ENCODE data around the gene ZNF790. TPM values are rescaled to one million over a fixed set of nuclear protein-coding genes. Genes with fewer than 3 reads are reported as not detected.

Gene ZNF790
- total RNA-seq, 2 donors from 2014 or later, result 4.4 to 6.0 TPM

Other genes with a start within 250 kb of the ZNF790 start
- gene ZNF382, start 233.1 kb downstream of the ZNF790 start, total RNA-seq, result 10 to 100 TPM in 1 of 2 donors, 1 to 10 TPM in 1; 9.8 to 11.9 TPM
- 1 to 10 TPM; 6.2 to 6.4 TPM for gene ZNF461, start 171.6 kb downstream of the ZNF790 start, total RNA-seq
- gene ZNF567, start 150.8 kb downstream of the ZNF790 start, total RNA-seq, result 1 to 10 TPM; 4.0 to 5.6 TPM
- gene ZNF850, start 65.6 kb downstream of the ZNF790 start, total RNA-seq, result 1 to 10 TPM; 4.9 to 5.2 TPM
- under 1 TPM; 0.85 to 0.98 TPM for gene ZNF345, start 12.5 kb upstream of the ZNF790 start, total RNA-seq
- 1 to 10 TPM; 2.2 to 2.4 TPM for gene ZNF829, start 77.9 kb upstream of the ZNF790 start, total RNA-seq
- 1 to 10 TPM; 6.2 to 6.8 TPM for gene ZNF568, start 77.9 kb upstream of the ZNF790 start, total RNA-seq
- 1 to 10 TPM; 5.6 to 8.6 TPM for gene ZNF420, start 240.0 kb upstream of the ZNF790 start, total RNA-seq